SH-SY5Y (cell line): Measurements from ENCODE around the gene MMP28.

Source experiments
- GATA2 ChIP-seq: IDR thresholded peaks from 2 replicates; pipeline ENCODE4 v1.6.1; 2011; ENCODE audit warnings: mild to moderate bottlenecking, low read depth, low read length
- GATA3 ChIP-seq: IDR thresholded peaks from 2 replicates; pipeline ENCODE4 v1.6.1; 2011; ENCODE audit warnings: low read depth, mild to moderate bottlenecking, low read length, moderate library complexity

DNA sequence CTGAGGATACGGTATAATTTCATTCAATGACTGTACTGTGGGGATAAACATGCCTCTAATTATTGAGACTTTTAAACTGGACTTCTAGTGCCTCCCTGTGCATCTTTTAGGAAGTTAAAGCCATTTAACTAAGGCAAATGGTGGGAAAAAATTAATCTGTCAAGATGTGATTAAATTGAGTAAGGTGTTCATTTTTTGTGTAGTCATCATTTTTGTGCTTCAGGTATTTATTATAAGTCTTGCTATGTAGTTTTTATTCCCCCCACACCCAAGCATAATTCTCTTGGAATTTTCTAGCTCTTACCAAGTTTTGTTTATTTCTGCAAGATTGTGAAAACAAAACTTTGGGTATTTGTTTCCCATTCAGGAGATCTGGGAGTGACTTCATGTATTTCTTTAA, 24.0 kb upstream of the MMP28 start:
- TF ChIP-seq GATA2 (no peak), GATA3 (no peak)
